ENCODE data around the gene IFT80.

- TF ChIP-seq HDAC6 (IDR thresholded peaks at IDR 0.05; ENCODE audit: low read depth, low read length): no peak
- no peak for TF ChIP-seq FOXO4 (CRISPR knock-in tag; IDR thresholded peaks at IDR 0.05)
- no peak for TF ChIP-seq ATF7 (IDR thresholded peaks at IDR 0.05)
- TF ChIP-seq NR0B1 (IDR thresholded peaks at IDR 0.05; ENCODE audit: partially characterized antibody): no peak
- TF ChIP-seq NFIC (IDR thresholded peaks at IDR 0.05): no peak
- TF ChIP-seq POLR2AphosphoS5 (IDR thresholded peaks at IDR 0.05; ENCODE audit: control insufficient read depth, insufficient read depth, low read depth, low read length): no peak
- no peak for TF ChIP-seq MAZ (CRISPR knock-in tag; conservative IDR thresholded peaks at IDR 0.05 in 1 of 2, IDR thresholded peaks at IDR 0.05 in 1 of 2)
- no peak for TF ChIP-seq TCF7 (IDR thresholded peaks at IDR 0.05; ENCODE audit: borderline replicate concordance)
- no peak for TF ChIP-seq CHD2 (IDR thresholded peaks at IDR 0.05; ENCODE audit: low read depth, low read length)
- no peak for TF ChIP-seq PURB (CRISPR knock-in tag; IDR thresholded peaks at IDR 0.05; ENCODE audit: low read depth)
- TF ChIP-seq BHLHE40 (IDR thresholded peaks at IDR 0.05; ENCODE audit: low read length): no peak
- TF ChIP-seq ID3 (CRISPR knock-in tag; IDR thresholded peaks at IDR 0.05): no peak
- no peak for TF ChIP-seq ID3 (tag; IDR thresholded peaks at IDR 0.05)
- TF ChIP-seq JUND (IDR thresholded peaks at IDR 0.05; ENCODE audit: borderline replicate concordance, low read depth, low read length): no peak
- TF ChIP-seq JUND (tag; IDR thresholded peaks at IDR 0.05; ENCODE audit: borderline replicate concordance, low read depth, low read length): no peak
These were observed 5.0 kb downstream of the IFT80 start for GRCh38 chr3:160394009-160394392.

All from K562 (cell line).